Neural progenitor cell (in vitro differentiated cells): ENCODE data around the gene CUEDC2.

ENCODE experiments used
- EZH2 ChIP-seq: fragments of 200-600 bp; sonication (generic); IDR thresholded peaks from 2 replicates; pipeline ENCODE4 v1.6.1; 2017; ENCODE audit warnings: antibody characterized with exemption, mild to moderate bottlenecking, moderate library complexity
- EZH2phosphoT487 ChIP-seq: fragments of 200-600 bp; sonication (generic); IDR thresholded peaks from 2 replicates; pipeline ENCODE4 v1.6.1; 2017; ENCODE audit warnings: antibody characterized with exemption
- TF ChIP-seq, protein P1 (sequence below): fragments of 200-600 bp; sonication (generic); IDR thresholded peaks from 2 replicates; pipeline ENCODE4 v1.5.1; 2017; ENCODE audit warnings: antibody characterized with exemption, mild to moderate bottlenecking

DNA sequence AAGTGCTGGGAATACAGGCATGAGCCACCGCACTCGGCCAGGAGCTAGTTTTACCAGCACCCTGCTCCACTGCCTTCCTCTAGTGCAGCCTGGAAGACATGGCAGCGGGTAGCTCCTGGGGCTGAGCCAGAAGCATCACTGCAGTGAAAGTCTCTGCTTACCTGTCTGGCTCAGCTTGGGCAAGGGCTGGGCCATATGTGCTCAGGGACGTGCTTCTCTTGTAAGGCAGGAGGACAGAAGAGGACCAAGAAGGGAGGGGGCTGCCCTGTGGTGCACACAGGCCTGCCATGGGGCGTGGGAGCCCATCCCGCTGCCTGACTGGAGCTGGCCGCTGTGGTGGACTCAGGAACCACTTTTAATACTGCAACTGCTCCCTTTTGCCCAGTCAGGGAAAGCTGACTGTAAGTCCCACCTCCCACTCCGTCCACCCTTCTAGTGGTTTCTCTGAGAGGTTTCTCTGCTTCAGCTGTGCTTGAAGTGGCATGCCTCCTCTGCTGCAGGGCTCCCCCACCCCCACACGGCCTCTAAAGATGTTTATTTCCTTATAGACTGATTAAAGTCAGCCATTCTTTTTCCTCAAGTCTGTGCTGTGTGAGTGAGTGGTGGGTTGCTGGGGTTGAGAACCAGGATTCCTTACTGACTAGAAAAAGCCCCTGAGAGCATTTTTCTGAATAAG is 44.2 kb upstream of the CUEDC2 start:
- TF ChIP-seq, protein P1, sequence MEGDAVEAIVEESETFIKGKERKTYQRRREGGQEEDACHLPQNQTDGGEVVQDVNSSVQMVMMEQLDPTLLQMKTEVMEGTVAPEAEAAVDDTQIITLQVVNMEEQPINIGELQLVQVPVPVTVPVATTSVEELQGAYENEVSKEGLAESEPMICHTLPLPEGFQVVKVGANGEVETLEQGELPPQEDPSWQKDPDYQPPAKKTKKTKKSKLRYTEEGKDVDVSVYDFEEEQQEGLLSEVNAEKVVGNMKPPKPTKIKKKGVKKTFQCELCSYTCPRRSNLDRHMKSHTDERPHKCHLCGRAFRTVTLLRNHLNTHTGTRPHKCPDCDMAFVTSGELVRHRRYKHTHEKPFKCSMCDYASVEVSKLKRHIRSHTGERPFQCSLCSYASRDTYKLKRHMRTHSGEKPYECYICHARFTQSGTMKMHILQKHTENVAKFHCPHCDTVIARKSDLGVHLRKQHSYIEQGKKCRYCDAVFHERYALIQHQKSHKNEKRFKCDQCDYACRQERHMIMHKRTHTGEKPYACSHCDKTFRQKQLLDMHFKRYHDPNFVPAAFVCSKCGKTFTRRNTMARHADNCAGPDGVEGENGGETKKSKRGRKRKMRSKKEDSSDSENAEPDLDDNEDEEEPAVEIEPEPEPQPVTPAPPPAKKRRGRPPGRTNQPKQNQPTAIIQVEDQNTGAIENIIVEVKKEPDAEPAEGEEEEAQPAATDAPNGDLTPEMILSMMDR: no peak
- no peak for TF ChIP-seq EZH2
- no peak for TF ChIP-seq EZH2phosphoT487
